C4-2B (cell line): ENCODE results near the gene TRMT112.
"Not testable (repeated sequence)": the region's sequence is repeated elsewhere in the genome, so short reads cannot be mapped to it uniquely, and the experiment has no call there.

Experiments
- H3K27ac ChIP-seq: fragments of 450-650 bp; 2 replicates; pipeline ENCODE4 v1.5.1; 2017
- ZFX ChIP-seq: fragments of 450-650 bp; IDR thresholded peaks from 2 replicates; pipeline ENCODE4 v1.6.1; 2017
- TF ChIP-seq, protein P1 (sequence below): fragments of 450-650 bp; conservative IDR thresholded peaks from 2 replicates; pipeline ENCODE4 v1.5.1; 2017; ENCODE audit warnings: mild to moderate bottlenecking

TRMT112 gene

DNA sequence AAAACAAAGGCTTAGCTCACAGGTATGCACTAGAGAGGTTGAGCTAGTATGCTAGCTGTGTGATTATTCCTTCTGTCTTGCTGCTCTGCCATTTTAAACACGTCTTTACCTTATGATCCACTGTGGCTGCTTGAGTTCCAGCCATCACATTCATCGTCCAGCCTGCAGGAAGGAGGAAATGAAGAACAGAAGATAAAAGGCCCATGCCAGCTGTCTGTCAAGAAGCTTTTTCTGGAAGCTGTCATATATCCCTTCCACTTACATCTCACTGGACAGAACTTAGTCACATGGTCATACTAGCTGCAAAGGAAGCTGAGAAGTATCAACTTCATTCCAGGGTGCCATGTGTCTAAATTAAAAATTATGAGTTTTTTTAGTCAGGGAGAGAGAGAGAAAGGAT, 10.0 kb upstream of the TRMT112 start:
- H3K27ac ChIP-seq, result no peak overlapping the region
- TF ChIP-seq, protein P1, sequence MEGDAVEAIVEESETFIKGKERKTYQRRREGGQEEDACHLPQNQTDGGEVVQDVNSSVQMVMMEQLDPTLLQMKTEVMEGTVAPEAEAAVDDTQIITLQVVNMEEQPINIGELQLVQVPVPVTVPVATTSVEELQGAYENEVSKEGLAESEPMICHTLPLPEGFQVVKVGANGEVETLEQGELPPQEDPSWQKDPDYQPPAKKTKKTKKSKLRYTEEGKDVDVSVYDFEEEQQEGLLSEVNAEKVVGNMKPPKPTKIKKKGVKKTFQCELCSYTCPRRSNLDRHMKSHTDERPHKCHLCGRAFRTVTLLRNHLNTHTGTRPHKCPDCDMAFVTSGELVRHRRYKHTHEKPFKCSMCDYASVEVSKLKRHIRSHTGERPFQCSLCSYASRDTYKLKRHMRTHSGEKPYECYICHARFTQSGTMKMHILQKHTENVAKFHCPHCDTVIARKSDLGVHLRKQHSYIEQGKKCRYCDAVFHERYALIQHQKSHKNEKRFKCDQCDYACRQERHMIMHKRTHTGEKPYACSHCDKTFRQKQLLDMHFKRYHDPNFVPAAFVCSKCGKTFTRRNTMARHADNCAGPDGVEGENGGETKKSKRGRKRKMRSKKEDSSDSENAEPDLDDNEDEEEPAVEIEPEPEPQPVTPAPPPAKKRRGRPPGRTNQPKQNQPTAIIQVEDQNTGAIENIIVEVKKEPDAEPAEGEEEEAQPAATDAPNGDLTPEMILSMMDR, result no peak
- no peak for TF ChIP-seq ZFX

DNA sequence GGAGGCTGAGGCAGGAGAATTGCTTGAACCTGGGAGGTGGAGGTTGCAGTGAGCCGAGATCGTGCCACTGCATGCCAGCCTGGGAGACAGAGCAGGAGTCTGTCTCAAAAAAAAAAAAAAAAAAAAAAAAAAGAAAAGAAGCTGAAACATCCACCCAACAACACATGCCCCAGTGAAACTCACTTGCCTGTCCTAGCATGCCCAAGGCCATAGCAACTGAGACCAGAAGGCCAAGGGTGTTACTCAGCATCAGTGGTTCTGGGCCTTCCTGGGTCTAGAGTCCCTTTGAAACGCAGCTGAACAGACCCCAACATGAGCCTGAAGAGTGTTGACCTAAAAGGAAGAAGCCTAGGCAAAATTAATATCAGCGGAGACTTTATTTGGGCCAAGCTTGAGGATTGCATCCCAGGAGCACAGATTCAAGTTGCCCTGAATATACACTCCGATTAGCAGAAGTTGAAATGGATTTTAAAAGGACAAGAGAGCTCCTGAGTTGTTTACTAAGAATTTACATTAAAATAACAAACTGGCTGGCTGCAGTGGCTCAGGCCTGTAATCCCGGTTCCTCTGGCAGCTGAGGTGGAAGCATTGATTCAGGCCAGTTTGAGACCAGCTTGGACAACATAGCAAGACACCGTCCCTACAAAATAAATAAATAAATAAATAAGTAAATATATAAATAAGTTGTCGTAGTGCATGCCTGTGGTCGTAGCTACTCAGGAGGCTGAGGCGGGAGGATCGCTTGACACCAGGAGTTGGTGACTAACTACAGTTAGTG, 7.5 kb upstream of the TRMT112 start:
- H3K27ac ChIP-seq, result no peak overlapping the region

DNA sequence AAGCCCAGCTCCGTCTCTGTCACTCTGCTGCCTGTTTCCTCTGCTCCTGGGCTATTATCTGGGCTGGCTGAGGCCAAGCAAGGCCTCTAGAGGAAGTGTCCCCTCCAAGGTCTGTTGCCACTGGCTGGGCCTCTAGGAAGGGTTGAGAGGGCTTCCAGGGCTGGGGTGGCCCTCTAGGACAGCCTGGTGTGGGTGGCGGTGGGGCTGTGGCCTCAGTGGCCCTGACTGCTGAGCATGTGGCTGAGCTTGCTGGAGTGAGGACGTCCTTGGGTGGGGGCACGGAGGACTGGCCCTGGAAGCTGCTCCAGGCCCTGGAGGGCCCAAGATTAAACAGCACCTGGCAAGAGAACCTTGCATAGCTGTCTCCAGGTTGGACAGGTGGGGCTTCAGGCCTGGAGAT, 6.6 kb upstream of the TRMT112 start:
- not testable (repeated sequence) for H3K27ac ChIP-seq

More for the DNA sequence above, 7.5 kb upstream of the TRMT112 start:
- TF ChIP-seq ZFX, result no peak
- TF ChIP-seq, protein P1, result no peak

DNA sequence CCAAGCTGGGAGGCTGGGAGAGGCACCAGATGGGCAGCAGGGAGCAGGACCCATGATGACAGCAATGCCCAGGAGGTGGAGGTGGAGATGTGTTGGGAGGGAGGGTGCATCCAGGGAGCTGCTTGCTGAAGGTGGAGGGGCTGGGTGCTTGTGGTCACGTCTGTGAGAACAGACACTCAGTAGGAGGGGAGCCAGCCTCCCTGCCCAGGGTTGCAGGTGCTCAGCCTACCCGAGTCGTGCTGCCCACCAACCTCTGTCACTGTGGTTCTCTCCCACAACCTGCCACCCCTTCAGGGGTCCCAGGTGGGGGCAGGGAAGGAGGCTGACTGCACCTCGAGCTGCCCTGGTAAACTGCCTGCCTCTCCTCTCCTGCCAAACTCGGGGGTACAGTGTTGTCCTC, 6.0 kb upstream of the TRMT112 start:
- H3K27ac ChIP-seq, result no peak overlapping the region

DNA sequence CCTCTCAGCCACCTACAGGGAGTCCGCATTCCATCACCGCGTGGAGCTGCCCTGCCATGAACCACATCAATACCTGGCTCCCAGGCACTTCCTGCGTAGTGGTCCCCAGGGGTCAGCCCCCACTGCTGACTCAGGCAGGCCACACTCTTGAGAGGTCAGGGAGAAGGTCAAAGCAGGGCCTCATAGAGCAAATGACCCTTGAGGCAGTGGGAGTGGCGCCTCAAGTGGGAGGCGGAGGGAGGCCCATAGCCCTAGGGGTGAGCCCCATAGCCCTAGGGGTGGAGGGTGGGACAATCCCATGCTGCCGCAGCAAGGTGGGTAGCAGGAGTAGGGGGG, 5.5 kb upstream of the TRMT112 start:
- H3K27ac ChIP-seq, result no peak overlapping the region
- no peak for TF ChIP-seq ZFX
- TF ChIP-seq, protein P1, result no peak

More for the DNA sequence above, 6.0 kb upstream of the TRMT112 start:
- TF ChIP-seq, protein P1, result no peak
- no peak for TF ChIP-seq ZFX

DNA sequence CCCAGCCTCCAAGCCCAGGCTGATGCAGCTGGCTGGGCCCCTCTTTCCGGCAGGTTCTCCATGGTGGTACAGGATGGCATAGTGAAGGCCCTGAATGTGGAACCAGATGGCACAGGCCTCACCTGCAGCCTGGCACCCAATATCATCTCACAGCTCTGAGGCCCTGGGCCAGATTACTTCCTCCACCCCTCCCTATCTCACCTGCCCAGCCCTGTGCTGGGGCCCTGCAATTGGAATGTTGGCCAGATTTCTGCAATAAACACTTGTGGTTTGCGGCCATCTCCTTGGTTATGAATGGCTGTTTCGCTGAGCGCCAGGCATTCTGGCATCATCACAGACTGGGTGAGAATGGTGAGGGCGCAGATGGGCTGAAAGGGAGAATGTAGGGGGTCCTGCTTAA, 4.2 kb upstream of the TRMT112 start:
- no peak for TF ChIP-seq ZFX
- TF ChIP-seq, protein P1, result no peak
- no peak overlapping the region for H3K27ac ChIP-seq

DNA sequence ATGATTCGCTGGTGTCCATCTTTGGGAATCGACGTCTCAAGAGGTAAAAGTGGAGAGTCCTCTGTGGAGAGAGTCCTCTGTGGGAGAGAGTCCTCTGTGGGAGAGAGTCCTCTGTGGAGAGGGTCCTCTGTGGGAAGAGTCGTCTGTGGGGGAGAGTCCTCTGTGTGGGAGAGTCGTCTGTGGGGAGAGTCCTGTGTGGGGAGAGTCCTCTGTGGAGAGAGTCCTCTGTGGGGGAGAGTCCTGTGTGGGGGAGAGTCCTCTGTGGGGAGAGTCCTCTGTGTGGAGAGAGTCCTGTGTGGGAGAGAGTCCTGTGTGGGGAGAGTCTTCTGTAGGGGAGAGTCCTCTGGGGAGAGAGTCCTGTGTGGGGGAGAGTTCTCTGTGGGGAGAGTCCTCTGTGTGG, 3.7 kb upstream of the TRMT112 start:
- TF ChIP-seq, protein P1, result no peak
- TF ChIP-seq ZFX, result no peak
- no peak overlapping the region for H3K27ac ChIP-seq

DNA sequence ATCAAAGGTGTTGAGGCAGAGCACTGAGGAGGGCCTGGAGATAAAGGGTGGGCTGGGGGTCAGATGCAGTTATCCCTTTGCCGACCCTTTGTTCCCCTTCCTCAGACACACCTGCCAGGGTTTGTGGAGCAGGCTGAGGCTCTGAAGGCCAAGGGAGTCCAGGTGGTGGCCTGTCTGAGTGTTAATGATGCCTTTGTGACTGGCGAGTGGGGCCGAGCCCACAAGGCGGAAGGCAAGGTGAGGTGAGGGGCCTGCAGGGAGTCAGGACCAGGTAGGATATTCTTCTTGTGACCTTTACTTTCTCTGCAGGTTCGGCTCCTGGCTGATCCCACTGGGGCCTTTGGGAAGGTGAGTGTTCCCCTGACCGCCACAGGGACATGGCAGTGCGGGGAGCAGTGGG, 3.2 kb upstream of the TRMT112 start:
- no peak overlapping the region for H3K27ac ChIP-seq
- TF ChIP-seq, protein P1, result no peak
- no peak for TF ChIP-seq ZFX
